Bronchial epithelial cell (primary cell): Measurements from ENCODE around the gene TUBB2B. TPM values are rescaled to one million over a fixed set of nuclear protein-coding genes. Genes with fewer than 3 reads are reported as not detected.

Experiments
- DNase-seq: peaks from one replicate; pipeline ENCODE4 v3.0.0-alpha.2; 2010; ENCODE audit warnings: low read depth
- FAIRE-seq: peaks from 2 replicates; lab custom pipeline; 2011; peaks lifted over from hg19 to GRCh38; lab: Jason Lieb, UNC
- H3K27me3 ChIP-seq: 2 replicates; pipeline ENCODE4 v1.5.1; 2011; ENCODE audit warnings: low read length; ENCODE audit not compliant: control insufficient read depth, insufficient read depth
- H3K36me3 ChIP-seq: 2 replicates; pipeline ENCODE4 v1.5.1; 2011; ENCODE audit warnings: low read length; ENCODE audit not compliant: control insufficient read depth, insufficient read depth
- H3K4me3 ChIP-seq: 2 replicates; pipeline ENCODE4 v1.5.1; 2011; ENCODE audit warnings: mild to moderate bottlenecking, low read depth, low read length, control low read depth
- CTCF ChIP-seq: IDR thresholded peaks from 2 replicates; pipeline ENCODE4 v1.5.1; 2011; ENCODE audit warnings: mild to moderate bottlenecking, moderate library complexity, low read length, control low read depth, inconsistent platforms; ENCODE audit not compliant: insufficient read depth, severe bottlenecking
- total RNA-seq: library from RNA; depleted of rRNA; stranded (reverse); fragments of >200 nt; gene quantifications from 2 replicates; pipeline ENCODE4 v1.2.1, GENCODE V29; 2014

TUBB2B gene
- total RNA-seq, 1 donor from 2014 or later = under 0.01 TPM

GRCh38 chr6:3271756-3272155 lies 44.3 kb upstream of the TUBB2B start:
- H3K27me3 ChIP-seq = no peaks in the 10 kb centered on the region
- peaks cover 2% of the 10 kb centered on the region for H3K36me3 ChIP-seq
- no peak for DNase-seq
- FAIRE-seq = no peak
- H3K4me3 ChIP-seq = no peak overlapping the region
- TF ChIP-seq CTCF = no peak

GRCh38 chr6:3270258-3270657 lies 42.8 kb upstream of the TUBB2B start:
- Histone ChIP-seq H3K36me3 (peaks cover 2% of the 10 kb centered on the region), H3K4me3 (no peak overlapping the region), H3K27me3 (no peaks in the 10 kb centered on the region)
- no peak for TF ChIP-seq CTCF
- FAIRE-seq = no peak
- DNase-seq = no peak

DNA sequence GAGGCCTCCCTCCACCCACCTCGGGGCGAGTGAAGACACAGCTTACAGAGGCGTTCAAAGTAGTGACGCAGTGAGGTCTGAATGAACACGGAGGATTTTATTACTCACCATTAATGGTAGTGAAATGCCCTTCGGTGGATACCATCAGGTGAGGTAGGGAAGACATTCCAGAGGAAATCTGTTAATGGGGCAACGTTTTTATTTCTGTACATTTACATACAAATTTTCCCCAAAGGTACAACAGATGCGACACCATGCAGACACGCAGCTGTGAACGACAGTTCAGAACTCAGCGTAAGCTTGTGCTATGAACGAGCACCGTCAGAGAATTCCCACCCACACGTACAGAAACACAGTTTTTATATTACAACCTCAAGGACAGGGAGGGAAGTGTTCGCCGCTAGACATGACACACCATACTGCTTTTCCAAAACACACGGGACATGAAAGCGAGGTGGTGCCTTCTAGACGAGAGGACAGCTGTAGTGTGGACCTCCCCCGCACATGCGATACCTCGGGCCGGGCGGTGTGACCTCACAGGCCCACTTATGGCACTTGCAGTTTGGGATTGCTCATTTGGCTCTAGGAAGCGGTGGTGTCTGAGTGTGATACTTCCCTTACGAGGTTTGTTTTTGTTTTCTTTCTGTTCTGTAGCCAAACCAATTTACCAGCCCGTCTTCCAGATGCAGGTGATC lies 42.0 kb upstream of the TUBB2B start:
- DNase-seq = no peak
- H3K4me3 ChIP-seq = no peak overlapping the region
- FAIRE-seq = no peak

GRCh38 chr6:3268680-3269079 lies 41.2 kb upstream of the TUBB2B start:
- FAIRE-seq = no peak
- Histone ChIP-seq H3K36me3 (peaks cover 9% of the 10 kb centered on the region), H3K4me3 (no peak overlapping the region), H3K27me3 (no peaks in the 10 kb centered on the region)
- no peak for TF ChIP-seq CTCF
- DNase-seq = no peak

More for the DNA sequence above, 42.0 kb upstream of the TUBB2B start:
- Histone ChIP-seq H3K27me3 (no peaks in the 10 kb centered on the region), H3K36me3 (peaks cover 4% of the 10 kb centered on the region)
- TF ChIP-seq CTCF = no peak

GRCh38 chr6:3267162-3267561 lies 39.7 kb upstream of the TUBB2B start:
- DNase-seq = no peak
- no peak for TF ChIP-seq CTCF
- peaks cover 16% of the 10 kb centered on the region for H3K36me3 ChIP-seq
- FAIRE-seq = no peak
- H3K4me3 ChIP-seq = no peak overlapping the region
- H3K27me3 ChIP-seq = no peaks in the 10 kb centered on the region

DNA sequence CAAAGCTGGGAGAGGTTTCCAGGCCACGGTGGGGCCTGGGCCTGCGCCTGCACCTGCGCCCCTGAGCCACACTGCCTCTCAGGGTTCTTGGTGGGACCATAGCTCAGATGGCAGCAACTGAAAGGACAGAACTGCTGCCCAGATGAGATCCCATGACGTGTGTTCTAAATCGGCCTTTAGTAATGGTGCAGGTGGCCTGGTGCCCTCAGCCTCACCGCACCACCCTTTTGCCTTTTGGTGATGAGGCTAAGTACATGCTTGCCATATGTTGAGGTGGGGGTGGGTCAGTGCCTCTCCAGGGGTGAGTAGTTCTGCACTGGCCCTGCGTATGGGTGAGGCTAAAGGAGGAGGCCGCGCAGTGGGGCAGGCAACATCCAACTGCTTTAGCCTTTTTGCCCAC lies 38.7 kb upstream of the TUBB2B start:
- H3K36me3 ChIP-seq = peaks cover 17% of the 10 kb centered on the region
- no peak for FAIRE-seq
- no peak for TF ChIP-seq CTCF

More for the DNA sequence above, 38.7 kb upstream of the TUBB2B start:
- H3K4me3 ChIP-seq = no peak overlapping the region
- no peaks in the 10 kb centered on the region for H3K27me3 ChIP-seq
- no peak for DNase-seq
